H9 (cell line): ENCODE results near the gene BLOC1S5. TPM values are rescaled to one million over a fixed set of nuclear protein-coding genes. Genes with fewer than 3 reads are reported as not detected.

Experiments
- DNase-seq: peaks from one replicate; pipeline ENCODE4 v3.0.0-alpha.2; 2017
- H2AFZ ChIP-seq: one replicate; pipeline ENCODE4 v1.6.1; 2013; ENCODE audit warnings: mild to moderate bottlenecking, low read length, control low read depth, moderate library complexity
- H2AK5ac ChIP-seq: 2 replicates; pipeline ENCODE4 v1.6.1; 2013; ENCODE audit warnings: low read length, control low read depth, mixed read lengths; ENCODE audit not compliant: insufficient read length
- H2BK120ac ChIP-seq: one replicate; pipeline ENCODE4 v1.6.1; 2013; ENCODE audit warnings: low read depth, mild to moderate bottlenecking, low read length, control low read depth, inconsistent platforms; ENCODE audit not compliant: poor library complexity, severe bottlenecking
- H2BK12ac ChIP-seq: 2 replicates; pipeline ENCODE4 v1.6.1; 2013; ENCODE audit warnings: low read length, control low read depth, mixed read lengths, low read depth; ENCODE audit not compliant: insufficient read length
- H2BK15ac ChIP-seq: 2 replicates; pipeline ENCODE4 v1.6.1; 2013; ENCODE audit warnings: low read depth, low read length, control low read depth
- H2BK20ac ChIP-seq: one replicate; pipeline ENCODE4 v1.6.1; 2013; ENCODE audit warnings: low read depth, mild to moderate bottlenecking, low read length, control low read depth, inconsistent platforms; ENCODE audit not compliant: poor library complexity, severe bottlenecking
- H2BK5ac ChIP-seq: 2 replicates; pipeline ENCODE4 v1.6.1; 2013; ENCODE audit warnings: low read length, control low read depth, mixed read lengths; ENCODE audit not compliant: insufficient read length
- H3K14ac ChIP-seq: 2 replicates; pipeline ENCODE4 v1.6.1; 2013; ENCODE audit warnings: low read length, control low read depth; ENCODE audit not compliant: insufficient read depth
- H3K18ac ChIP-seq: 2 replicates; pipeline ENCODE4 v1.6.1; 2013; ENCODE audit warnings: low read depth, mild to moderate bottlenecking, mixed read lengths, low read length, control low read depth; ENCODE audit not compliant: insufficient read length
- H3K23ac ChIP-seq: 2 replicates; pipeline ENCODE4 v1.6.1; 2013; ENCODE audit warnings: low read length, control low read depth, mixed read lengths, low read depth; ENCODE audit not compliant: insufficient read length
- H3K23me2 ChIP-seq: 2 replicates; pipeline ENCODE4 v1.6.1; 2013; ENCODE audit warnings: low read depth, mild to moderate bottlenecking, mixed read lengths, low read length, control low read depth; ENCODE audit not compliant: insufficient read length, poor library complexity, severe bottlenecking
- H3K27ac ChIP-seq: 2 replicates; pipeline ENCODE4 v1.5.1; 2013; ENCODE audit warnings: low read length, control low read depth, mixed read lengths, low read depth; ENCODE audit not compliant: insufficient read length
- H3K27me3 ChIP-seq: 2 replicates; pipeline ENCODE4 v1.6.1; 2013; ENCODE audit warnings: low read length, control low read depth, inconsistent platforms; ENCODE audit not compliant: insufficient read depth
- H3K4ac ChIP-seq: 2 replicates; pipeline ENCODE4 v1.6.1; 2013; ENCODE audit warnings: low read depth, mild to moderate bottlenecking, control low read depth, inconsistent platforms, low read length, moderate library complexity
- H3K4me1 ChIP-seq: 2 replicates; pipeline ENCODE4 v1.6.1; 2013; ENCODE audit warnings: low read length, control low read depth, inconsistent platforms; ENCODE audit not compliant: insufficient read depth
- H3K4me2 ChIP-seq: 2 replicates; pipeline ENCODE4 v1.6.1; 2013; ENCODE audit warnings: low read length, control low read depth, mixed read lengths; ENCODE audit not compliant: insufficient read length, insufficient read depth
- H3K56ac ChIP-seq: 2 replicates; pipeline ENCODE4 v1.6.1; 2013; ENCODE audit warnings: low read depth, mild to moderate bottlenecking, mixed read lengths, low read length, control low read depth; ENCODE audit not compliant: insufficient read length
- H3K79me1 ChIP-seq: 2 replicates; pipeline ENCODE4 v1.6.1; 2013; ENCODE audit warnings: low read depth, mild to moderate bottlenecking, moderate library complexity, low read length, control low read depth, inconsistent platforms; ENCODE audit not compliant: insufficient read depth, poor library complexity, severe bottlenecking
- H3K79me2 ChIP-seq: 2 replicates; pipeline ENCODE4 v1.6.1; 2013; ENCODE audit warnings: low read length, control low read depth, inconsistent platforms; ENCODE audit not compliant: insufficient read depth
- H3K9ac ChIP-seq: 2 replicates; pipeline ENCODE4 v1.6.1; 2013; ENCODE audit warnings: low read length, control low read depth, mixed read lengths; ENCODE audit not compliant: insufficient read length; ENCODE audit errors: extremely low read depth
- H3K9me3 ChIP-seq: one replicate; pipeline ENCODE4 v1.6.1; 2013; ENCODE audit warnings: low read depth, low read length, inconsistent platforms; ENCODE audit not compliant: control insufficient read depth
- H3T11ph ChIP-seq: one replicate; pipeline ENCODE4 v1.6.1; 2013; ENCODE audit warnings: mild to moderate bottlenecking, low read length, control low read depth, inconsistent platforms
- H4K20me1 ChIP-seq: one replicate; pipeline ENCODE4 v1.6.1; 2013; ENCODE audit not compliant: control insufficient read depth, insufficient read length, insufficient read depth
- H4K5ac ChIP-seq: 2 replicates; pipeline ENCODE4 v1.6.1; 2013; ENCODE audit warnings: low read depth, mild to moderate bottlenecking, mixed read lengths, low read length, control low read depth; ENCODE audit not compliant: insufficient read length
- H4K8ac ChIP-seq: replicated peaks from 2 replicates; pipeline ENCODE4 v1.6.1; 2013; ENCODE audit warnings: low read length, control low read depth, mixed read lengths, low read depth; ENCODE audit not compliant: insufficient read length
- H4K91ac ChIP-seq: 2 replicates; pipeline ENCODE4 v1.6.1; 2013; ENCODE audit warnings: low read depth, mild to moderate bottlenecking, moderate library complexity, mixed read lengths, low read length, control low read depth; ENCODE audit not compliant: insufficient read length
- H3K27ac Mint-ChIP-seq, 3 experiments: 2 replicates in 2 of 3; 3 replicates in 1 of 3; pipeline ENCODE4 v1.8.0; 2020 to 2021; ENCODE audit warnings: mixed read lengths in 3 of 3, mild to moderate bottlenecking in 1 of 3, moderate library complexity in 1 of 3
- H3K27me3 Mint-ChIP-seq: 2 replicates; pipeline ENCODE4 v1.8.0; 2021; ENCODE audit warnings: low read depth, mild to moderate bottlenecking, moderate library complexity, mixed read lengths
- H3K36me3 Mint-ChIP-seq, 3 experiments: 2 replicates in 2 of 3; 3 replicates in 1 of 3; pipeline ENCODE4 v1.8.0; 2020 to 2021; ENCODE audit warnings: low read depth in 3 of 3, mixed read lengths in 3 of 3; ENCODE audit not compliant: insufficient read depth in 1 of 3
- H3K4me1 Mint-ChIP-seq, 2 experiments: 2 replicates each; pipeline ENCODE4 v1.8.0; 2020; ENCODE audit warnings: mixed read lengths in 2 of 2
- H3K4me3 Mint-ChIP-seq, 2 experiments: 2 replicates in 1 of 2; 3 replicates in 1 of 2; pipeline ENCODE4 v1.8.0; 2020 to 2021; ENCODE audit warnings: mild to moderate bottlenecking in 2 of 2, mixed read lengths in 2 of 2, moderate library complexity in 1 of 2
- H3K9me3 Mint-ChIP-seq, 2 experiments: 2 replicates in 1 of 2; 3 replicates in 1 of 2; pipeline ENCODE4 v1.8.0; 2020; ENCODE audit warnings: mild to moderate bottlenecking in 2 of 2, mixed read lengths in 2 of 2, moderate library complexity in 1 of 2
- CTCF ChIP-seq: fragments of 200-600 bp; sonication (generic); conservative IDR thresholded peaks from 3 replicates; pipeline ENCODE4 v1.8.0; 2021; ENCODE audit warnings: antibody characterized with exemption, mild to moderate bottlenecking
- total RNA-seq: library from RNA; stranded (reverse); gene quantifications from 2 replicates; pipeline ENCODE4 v1.2.1, GENCODE V29; 2021

The BLOC1S5 gene
- total RNA-seq, 1 experiment from 2014 or later: 15.6 TPM

GRCh38 chr6:8105791-8106190, 41.6 kb upstream of the BLOC1S5 start:
- TF ChIP-seq CTCF: no peak
- Histone ChIP-seq H3K23me2 (no peaks in the 10 kb centered on the region), H3K27me3 (no peaks in the 10 kb centered on the region), H2AFZ (no peak overlapping the region), H2BK20ac (no peak overlapping the region), H3K56ac (no peak overlapping the region), H3K4ac (no peak overlapping the region), H3K18ac (no peak overlapping the region), H2BK12ac (no peak overlapping the region), H2BK15ac (no peak overlapping the region), H3T11ph (no peak overlapping the region), H3K4me2 (no peak overlapping the region), H2AK5ac (no peak overlapping the region), H3K27ac (no peak overlapping the region), H3K14ac (no peak overlapping the region), H3K79me1 (peaks cover 1% of the 10 kb centered on the region), H3K23ac (no peak overlapping the region), H4K5ac (no peak overlapping the region), H3K79me2 (peaks cover 9% of the 10 kb centered on the region; the same call in 1 of the 2 replicates), H3K9me3 (no peaks in the 10 kb centered on the region), H3K4me1 (no peaks in the 10 kb centered on the region), H3K9ac (no peak overlapping the region), H2BK5ac (no peak overlapping the region), H4K8ac (no peak overlapping the region), H4K20me1 (no peaks in the 10 kb centered on the region), H4K91ac (no peak overlapping the region), H2BK120ac (no peak overlapping the region)
- H3K27ac Mint-ChIP-seq: no peak overlapping the region
- peaks cover 6 to 14% of the 10 kb centered on the region in 2 experiments for H3K4me1 Mint-ChIP-seq
- no peak for DNase-seq
- H3K9me3 Mint-ChIP-seq: no peaks in the 10 kb centered on the region; a peak in 2 of 5 replicates
- peaks cover 3% of the 10 kb centered on the region; the same call in 1 of the 2 replicates for H3K27me3 Mint-ChIP-seq
- peaks cover 0 to 2% (median 1%) of the 10 kb centered on the region in 3 experiments; a peak in 4 of 7 replicates for H3K36me3 Mint-ChIP-seq
- H3K4me3 Mint-ChIP-seq: no peak overlapping the region
